GM19372 (cell line): Measurements from ENCODE around the gene SLN.
"Not testable (repeated sequence)": the region's sequence is repeated elsewhere in the genome, so short reads cannot be mapped to it uniquely, and the experiment has no call there.

ENCODE experiments used
- ATAC-seq: cut with Tn5 transposase; IDR thresholded peaks from one replicate; pipeline ENCODE4 v1.9.1; 2021; ENCODE audit warnings: mild to moderate bottlenecking, low read depth, moderate library complexity; ENCODE audit not compliant: unreplicated experiment

Gene SLN

GRCh38 chr11:107711861-107712755, at the start of gene SLN:
TSS of gene SLN (minus strand) at chr11:107712056.
- no peak for ATAC-seq

DNA sequence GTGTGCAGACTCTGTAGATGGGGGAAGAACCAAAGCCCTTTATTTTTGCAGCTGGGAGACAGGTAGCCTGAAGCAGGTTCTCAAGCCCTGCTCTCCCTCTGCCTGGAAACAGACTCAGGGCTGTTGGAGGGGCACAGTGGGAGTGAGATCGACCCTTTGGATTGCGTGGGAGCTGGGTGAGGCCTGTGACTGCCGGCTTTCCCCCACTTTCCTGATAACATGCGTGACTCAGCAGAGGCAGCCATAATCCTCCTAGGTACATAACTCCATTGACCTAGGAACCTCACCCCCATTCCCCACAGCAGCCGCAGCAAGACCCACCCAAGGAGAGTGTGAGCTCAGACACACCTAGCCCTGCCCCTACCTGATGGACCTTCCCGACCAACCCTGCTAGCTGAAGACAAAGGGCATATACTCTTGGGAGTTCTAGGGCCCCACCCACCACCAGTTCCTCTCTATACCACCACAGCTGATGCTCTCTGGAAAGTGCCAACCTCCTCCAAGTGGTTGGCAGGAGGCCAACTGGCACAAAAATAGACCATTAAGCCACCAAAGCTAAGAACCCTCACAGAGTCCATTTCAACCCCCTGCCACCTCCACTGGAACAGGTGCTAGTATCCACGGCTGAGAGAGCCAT, 47.0 kb upstream of the SLN start:
- not testable (repeated sequence) for ATAC-seq

GRCh38 chr11:107757661-107758060, 45.8 kb upstream of the SLN start:
- no peak for ATAC-seq

- ATAC-seq, result no peak
Observed at GRCh38 chr11:107756553-107756952, 44.7 kb upstream of the SLN start.

GRCh38 chr11:107752949-107753822, 41.3 kb upstream of the SLN start:
- ATAC-seq, result no peak

DNA sequence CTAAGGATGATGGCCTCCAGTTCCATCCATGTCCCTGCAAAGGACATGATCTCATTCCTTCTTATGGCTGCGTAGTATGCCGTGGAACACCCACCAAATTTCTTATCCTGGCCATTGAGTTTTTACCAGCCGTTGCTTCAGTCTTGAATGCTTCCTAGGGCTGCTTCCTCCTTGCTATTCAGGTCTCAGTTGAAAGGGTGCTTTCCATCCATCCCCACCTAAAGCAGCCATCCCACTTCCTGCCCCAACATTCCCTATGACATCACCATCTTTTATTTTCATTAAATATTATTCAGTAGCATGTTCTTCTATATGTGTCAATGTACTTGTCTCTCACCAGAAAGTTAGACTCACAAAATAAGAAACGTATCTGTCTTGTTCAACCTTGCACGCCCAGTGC, 40.7 kb upstream of the SLN start:
- ATAC-seq, result no peak

- ATAC-seq, result no peak
Observed at GRCh38 chr11:107751082-107751481, 39.2 kb upstream of the SLN start.

- no peak for ATAC-seq
Observed at GRCh38 chr11:107750313-107750712, 38.5 kb upstream of the SLN start.

- no peak for ATAC-seq
Observed at GRCh38 chr11:107747622-107748021, 35.8 kb upstream of the SLN start.

- ATAC-seq, result no peak
Observed at GRCh38 chr11:107744736-107745135, 32.9 kb upstream of the SLN start.

GRCh38 chr11:107743191-107743590, 31.3 kb upstream of the SLN start:
- ATAC-seq, result no peak

DNA sequence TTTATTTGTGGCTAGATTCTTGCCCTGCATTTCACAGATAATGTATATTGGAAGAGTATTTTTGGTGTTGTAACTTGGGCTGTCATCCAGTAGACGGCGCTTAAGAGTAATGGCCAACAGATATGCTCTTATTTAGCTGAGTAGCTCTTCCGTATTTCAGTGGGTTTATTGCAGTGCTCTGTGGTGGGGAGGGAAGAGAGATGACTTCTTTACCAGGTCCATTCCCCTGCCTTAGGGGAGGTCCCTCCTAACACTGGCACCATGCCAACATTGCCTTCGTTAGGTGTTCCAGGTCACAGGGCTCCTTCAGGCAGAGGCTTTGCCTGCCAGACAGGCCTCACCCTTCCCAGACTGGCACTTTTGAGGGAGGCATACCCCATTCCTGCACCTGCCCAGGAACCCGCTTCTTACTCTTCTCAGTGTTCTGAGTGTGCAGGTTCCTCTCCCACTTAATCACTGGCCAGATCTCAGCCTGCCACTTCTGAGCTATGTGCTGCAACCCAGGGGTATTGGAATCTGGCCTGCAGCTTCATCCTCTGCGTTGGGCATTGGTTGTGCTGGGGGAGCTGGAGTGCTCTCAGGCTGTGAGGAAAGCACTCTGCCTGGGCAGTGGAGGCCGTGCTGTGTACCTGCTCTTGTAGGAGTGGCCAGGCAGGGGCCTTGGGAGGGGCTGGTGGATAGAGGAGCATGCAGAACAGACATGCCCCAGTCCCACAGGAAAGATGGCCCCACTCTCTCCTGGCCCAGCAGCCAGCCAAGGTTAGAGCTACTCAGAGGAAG, 29.4 kb upstream of the SLN start:
- peak; percentile 90 for ATAC-seq

- no peak for ATAC-seq
Observed at GRCh38 chr11:107740271-107740670, 28.4 kb upstream of the SLN start.

DNA sequence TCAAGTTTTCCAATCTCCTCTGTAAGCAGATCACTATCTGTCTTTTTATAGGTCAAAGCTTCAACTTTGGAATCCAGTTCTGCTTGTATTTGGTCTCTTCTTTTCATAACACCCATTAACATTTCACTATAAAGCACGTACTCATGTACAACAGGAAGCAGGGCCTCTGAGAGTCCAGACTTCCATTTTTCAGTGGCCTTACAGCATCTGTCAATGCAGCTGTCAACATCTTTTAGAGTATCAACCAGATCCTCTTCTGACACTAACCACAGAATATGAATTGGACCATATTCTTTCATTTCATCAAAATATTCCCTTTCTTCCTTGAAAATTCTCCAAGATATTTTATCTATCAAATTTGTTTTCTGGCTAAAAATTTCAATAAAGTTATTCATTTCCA, 24.7 kb upstream of the SLN start:
- no peak for ATAC-seq

DNA sequence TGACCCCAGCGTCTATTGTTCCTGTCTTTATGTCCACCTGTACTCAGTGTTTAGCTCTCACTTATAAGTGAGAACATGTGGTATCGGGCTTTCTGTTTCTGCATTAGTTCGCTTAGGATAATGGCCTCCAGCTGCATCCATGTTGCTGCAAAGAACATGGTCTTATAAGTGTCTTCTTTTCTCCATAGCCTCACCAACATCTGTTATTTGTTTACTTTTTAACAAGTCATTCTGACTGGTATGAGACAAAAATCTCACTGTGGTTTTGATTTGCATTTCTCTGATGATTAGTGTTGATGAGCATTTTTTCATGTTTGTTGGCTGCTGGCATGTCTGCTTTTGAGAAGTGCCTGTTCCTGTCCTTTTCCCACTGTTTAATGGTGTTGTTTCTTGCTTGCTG, 21.7 kb upstream of the SLN start:
- ATAC-seq, result no peak

DNA sequence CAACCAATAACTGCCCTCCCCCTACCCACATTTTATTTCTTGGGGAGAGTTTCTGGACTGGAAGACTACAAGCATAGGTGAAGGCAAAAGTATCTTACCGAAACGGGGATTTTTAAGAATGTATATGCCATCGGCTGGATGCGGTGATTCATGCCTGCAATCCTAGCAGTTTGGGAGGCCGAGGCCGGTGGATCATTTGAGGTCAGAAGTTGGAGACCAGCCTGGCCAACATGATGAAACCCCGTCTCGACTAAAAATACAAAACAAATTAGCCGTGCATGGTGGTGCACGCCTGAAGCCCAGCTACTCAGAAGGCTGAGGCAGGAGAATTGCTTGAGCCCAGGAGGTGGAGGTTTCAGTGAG, 20.8 kb upstream of the SLN start:
- no peak for ATAC-seq

DNA sequence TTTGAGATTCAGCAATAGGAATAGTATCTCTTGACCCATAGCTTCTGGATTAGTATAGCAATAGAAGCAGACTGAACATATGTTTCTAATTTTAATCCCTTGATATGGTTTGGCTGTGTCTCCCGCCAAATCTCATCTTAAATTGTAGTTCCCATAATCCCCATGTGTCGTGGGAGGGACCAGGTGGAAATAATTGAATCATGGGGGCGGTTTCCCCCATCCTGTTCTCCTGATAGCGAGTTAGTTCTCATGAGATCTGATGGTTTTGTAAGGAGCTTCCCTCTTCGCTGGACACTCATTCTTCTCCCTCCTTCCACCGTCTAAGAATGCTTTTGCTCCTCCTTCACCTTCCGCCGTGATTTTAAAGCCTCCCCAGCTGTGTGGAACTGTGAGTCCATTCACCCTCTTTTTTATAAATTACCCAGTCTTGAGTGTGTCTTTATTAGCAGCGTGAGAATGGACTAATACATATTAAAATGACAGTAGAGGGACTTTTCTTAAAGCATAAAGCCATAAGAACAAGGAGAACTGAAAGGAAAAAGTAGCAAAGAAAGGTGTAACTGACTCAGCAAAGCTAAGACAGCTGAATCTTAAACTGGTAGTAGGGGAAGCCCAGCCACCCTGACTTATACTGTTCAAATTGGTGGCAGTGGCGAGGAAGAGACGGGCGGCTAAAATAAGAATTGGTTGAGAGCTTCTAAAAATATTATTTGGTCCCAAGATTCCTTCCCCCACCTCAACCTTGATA, 20.3 kb upstream of the SLN start:
- ATAC-seq, result peak; percentile 58

- no peak for ATAC-seq
Observed at GRCh38 chr11:107722662-107723061, 10.8 kb upstream of the SLN start.

GRCh38 chr11:107721207-107721606, 9.4 kb upstream of the SLN start:
- ATAC-seq, result no peak
